Activated CD8-positive, alpha-beta memory T cell treated with anti-CD3 and anti-CD28 coated beads for 1 hour (primary cell): ENCODE data around the gene ROBO1.

Experiments
- DNase-seq, 2 donors: peaks; one replicate each; pipeline ENCODE4 v3.0.0-alpha.2; 2020; ENCODE audit warnings: low read depth in 1 of 2; ENCODE audit errors: extremely low read depth in 1 of 2

ROBO1 gene

DNA sequence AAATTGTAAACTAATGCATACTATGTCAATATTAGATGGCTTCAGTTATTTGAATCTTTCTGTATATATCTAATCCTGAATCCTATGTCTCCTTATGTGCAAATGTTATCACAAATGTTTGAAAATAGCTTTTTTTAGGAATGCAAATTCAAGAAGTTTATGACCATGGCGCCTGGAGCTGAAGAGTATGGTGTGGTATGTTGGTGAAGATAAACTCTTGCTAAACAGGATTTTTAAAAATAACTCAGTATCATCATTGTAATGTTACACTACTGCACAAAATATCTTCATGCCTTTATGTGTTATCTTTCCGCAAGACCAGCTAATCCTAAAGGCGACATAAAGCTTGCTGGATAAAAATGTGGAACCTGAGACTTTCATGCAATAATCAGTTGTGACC, 382.6 kb downstream of the ROBO1 start:
- no peak for DNase-seq

DNA sequence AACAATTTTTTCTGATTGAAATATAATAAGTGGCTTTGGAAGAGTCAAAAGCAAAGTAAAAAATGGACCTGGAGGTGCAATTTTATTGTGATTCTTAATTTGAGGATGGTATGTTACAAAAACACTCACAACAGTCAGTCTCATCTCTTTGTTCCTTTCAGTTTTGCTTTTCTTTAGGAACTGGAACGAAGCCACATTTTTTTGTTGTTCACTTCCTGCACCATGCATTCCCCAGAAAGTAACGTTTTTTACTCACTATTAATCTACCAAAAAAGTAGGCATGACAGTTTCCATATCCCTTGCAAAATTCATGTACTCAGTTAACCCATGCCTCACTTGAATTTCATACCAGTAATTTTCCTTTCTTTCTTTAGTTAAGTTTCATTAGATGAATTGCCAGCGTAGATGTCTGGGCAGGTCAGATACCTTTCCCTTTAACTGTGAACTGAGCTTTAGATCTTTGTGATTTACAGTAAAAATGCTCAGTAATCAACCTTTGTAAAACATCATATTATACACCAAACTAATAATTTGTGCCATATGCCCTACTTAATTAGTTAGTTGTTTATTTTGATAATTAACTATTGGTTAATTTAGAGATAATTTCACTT, 384.3 kb downstream of the ROBO1 start:
- no peak for DNase-seq

DNA sequence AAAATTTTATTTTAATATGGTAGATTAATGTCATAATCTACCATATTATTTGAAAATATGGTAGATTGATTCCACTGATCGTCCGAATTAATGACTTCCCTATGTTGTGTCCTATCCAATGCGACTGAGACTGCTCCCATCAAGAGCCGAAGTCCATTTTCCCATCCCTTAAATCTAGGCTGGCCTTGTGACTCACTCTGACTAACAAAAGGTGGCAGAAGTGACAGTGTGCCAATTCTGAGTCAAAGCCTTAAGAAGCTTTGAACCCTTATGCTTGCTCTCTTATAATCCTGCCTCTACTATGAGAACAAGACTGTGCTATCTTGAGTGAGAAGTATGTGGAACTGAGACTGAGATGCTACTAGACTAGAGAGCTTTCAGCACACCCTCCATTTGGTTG, 387.2 kb downstream of the ROBO1 start:
- no peak for DNase-seq

DNA sequence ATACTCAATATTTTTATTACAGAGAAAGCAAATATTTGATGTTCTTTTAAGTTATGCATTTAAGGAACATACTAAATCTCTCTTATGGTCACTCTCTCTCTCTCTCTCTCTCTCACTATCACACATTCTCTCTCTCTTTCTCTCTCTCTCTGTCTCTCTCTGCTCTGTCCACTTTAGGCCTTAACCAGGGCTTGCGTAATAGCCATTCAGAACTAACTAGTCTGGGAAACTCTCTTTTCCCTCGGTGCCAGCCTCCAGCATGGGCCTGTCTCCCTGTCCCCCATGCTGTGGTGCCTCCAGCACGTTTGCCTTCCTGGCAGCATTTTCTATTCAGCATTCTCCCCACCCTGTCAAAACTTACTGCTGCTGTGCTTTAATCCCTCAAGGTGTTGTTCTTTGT, 389.7 kb downstream of the ROBO1 start:
- DNase-seq = no peak

DNA sequence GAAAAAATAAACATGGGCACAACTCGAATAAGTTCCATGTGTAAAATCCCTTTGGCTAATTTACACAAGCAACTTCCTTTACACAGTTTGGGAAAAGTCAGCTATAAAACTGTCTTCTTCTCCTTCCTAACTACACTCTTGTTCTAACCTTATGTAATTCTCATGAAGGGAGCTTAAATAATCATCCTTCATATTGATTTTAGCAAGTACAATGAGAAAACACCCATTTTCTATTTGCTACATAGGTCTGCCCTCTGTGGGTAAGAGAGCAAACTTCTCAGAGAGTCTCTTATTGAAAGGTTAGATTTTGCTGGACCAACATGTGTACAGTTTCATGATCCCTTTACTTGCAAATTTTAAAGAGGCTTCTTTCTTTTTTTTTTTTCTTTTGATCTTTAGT, 398.5 kb downstream of the ROBO1 start:
- DNase-seq = no peak

DNA sequence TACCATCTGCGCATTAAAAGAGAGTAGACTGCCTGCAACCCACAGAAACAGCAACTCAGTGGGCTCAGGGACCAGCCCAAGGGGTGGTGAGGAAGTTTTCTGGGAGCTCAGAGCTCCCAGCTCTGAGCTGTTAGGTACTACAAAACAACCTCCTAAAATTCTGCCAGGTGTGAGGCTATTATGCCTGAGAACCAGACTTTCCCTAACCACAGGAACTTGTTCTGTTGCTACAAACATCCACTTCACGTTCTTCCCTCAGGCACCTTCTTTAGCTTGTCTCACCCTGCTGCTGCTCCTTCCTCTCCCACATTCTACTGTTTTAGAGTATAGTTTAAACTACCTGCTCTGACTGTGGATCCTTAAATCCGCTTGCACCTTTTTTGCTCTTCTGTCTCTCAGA, 399.4 kb downstream of the ROBO1 start:
- no peak for DNase-seq

DNA sequence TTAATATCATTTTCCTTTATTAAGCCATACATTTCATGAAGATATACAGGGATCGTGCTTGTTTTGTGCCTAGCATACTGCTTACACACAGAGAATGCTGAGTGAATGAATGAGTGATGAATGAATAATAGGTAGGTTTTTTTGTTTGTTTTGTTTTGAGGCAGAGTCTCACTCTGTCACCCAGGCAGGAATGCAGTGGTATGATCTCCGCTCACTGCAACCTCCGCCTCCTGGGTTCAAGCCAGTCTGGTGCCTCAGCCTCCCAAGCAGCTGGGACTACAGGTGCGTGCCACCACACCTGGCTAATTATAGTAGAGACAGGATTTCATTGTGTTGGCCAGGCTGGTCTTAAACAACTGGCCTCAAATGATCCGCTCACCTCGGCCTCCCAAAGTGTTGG, 400.0 kb downstream of the ROBO1 start:
- no peak for DNase-seq

DNA sequence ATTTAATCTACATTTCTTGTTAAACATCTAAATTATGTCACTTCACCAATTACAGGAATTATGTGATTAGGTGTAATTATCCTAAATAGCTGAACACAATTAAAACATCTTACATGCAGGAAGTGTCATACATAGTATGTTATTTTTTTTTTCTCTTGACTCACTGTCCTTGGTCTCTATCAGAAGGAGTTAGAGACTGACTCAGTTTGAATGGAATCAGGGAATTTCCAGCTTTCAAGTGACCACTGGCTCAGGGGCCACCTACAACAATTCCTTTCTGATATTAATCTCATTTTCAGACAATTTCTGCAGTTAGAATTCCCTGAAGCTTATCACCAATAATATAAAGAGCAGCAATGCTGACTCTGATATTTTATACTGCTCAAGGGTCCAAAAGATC, 400.7 kb downstream of the ROBO1 start:
- DNase-seq = no peak

DNA sequence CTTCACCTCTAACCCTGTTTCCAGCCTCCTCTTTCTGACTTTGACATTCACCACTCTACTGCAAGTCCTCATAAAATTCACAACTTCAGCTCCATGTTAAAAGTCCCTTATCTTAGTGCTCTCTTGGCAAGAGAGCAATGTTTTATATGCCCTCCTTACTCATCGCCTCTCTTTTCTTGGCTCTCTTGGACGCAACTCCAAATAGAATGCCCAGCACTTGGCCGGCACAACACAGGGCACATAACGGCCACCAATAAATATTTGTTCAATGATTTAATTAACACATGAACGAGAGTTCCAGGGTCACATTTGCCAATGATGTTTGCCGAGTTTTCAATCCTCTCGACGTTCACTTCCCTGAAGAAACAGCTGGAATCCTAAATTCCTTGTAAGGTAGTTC, 401.4 kb downstream of the ROBO1 start:
- DNase-seq = no peak

DNA sequence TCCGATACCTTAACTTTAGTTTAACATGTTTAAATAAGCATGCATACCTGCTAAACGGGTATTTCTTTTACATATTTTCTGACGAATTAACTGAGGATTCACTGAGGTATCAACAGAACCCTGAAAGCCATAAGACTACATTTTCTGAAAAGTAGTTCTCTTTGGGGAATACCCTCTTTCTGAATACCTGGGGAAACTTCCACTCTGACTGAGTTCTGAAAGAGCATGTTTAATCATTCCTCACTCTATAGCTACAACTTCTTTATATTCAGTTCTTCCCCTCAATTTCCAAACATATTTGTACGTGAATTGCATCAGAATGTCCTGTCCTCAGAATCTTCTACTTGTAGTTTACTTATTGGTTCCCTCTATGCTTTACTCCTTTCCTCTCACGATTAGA, 403.0 kb downstream of the ROBO1 start:
- DNase-seq = no peak

DNA sequence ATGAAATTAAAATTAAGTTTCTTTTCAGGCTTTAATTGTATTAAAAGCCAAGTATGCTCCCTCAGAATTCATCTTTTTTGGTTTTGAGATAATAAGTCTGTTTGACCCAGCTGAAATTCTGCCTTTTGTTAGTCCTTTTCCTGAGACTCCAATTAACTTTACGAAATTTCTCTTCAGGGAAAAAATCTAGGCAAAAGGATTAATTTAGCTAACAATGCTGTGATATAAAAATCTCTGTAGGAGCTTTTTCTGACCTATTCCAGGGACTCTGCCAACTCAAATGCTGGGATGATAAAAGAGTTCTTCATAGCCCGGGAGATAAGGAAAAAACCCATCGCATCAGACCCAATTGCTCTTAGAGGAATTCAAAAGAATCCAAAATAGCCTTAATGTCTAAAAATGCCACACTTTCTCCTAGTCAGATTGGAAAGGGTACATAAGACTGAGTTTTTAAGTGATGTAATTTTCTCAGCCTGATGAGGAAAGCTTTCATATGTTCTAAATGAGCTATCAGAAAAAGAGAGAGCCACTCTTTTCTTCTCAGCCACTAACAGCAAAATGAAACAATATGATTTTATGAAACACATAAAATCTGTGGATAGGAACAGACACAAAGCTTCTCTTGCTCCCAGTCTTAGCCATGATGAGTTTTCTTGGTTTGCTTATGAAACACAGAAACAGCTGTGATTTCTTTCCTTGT, 405.1 kb downstream of the ROBO1 start:
- DNase-seq = no peak

DNA sequence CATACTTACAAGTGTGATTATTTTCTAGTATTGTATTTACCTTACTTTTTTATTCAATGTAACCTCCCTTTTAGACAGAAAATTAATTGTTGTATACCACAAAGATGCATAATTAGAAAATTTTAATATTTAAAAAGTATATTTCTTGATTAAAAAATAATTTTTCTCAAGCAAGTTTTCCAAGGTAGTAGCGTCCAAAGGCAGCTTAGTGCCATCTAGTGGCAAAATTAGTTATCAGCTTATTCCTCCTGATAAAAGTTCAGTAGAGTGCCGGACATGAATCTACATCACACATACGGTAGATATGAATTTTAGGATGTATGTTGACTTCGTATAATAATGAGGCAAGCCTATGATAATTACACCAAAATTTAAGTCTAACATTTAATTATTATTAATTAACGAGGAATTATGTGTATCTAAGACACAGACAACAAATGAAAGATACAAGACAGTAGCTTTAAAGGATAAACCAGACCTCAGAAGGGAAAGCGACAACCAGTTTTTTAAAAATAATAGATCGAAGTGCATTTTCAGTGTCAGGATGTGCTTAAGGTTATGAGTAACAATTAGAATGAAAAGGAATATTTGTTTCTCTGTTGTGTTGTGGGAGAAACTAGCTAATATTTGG, 405.9 kb downstream of the ROBO1 start:
- no peak for DNase-seq

DNA sequence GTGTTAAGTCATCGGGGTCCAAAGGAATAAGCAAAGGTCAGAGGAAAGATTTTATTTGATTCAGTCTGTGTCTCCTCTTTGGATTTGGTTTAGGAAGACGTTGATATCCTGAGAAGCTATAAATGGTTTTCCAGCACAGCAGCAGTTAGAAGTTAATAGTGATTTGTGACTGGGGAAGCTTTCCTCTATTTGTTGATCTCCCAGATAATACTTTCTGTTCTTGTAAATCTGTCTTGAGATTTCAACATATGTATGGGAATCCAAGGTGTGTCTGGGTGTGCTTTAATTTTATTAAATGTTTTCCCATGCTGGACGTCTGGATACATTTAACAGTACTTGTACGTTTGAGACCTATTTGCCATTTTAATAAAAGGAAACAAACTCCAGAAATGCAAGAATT, 409.5 kb downstream of the ROBO1 start:
- DNase-seq = no peak

DNA sequence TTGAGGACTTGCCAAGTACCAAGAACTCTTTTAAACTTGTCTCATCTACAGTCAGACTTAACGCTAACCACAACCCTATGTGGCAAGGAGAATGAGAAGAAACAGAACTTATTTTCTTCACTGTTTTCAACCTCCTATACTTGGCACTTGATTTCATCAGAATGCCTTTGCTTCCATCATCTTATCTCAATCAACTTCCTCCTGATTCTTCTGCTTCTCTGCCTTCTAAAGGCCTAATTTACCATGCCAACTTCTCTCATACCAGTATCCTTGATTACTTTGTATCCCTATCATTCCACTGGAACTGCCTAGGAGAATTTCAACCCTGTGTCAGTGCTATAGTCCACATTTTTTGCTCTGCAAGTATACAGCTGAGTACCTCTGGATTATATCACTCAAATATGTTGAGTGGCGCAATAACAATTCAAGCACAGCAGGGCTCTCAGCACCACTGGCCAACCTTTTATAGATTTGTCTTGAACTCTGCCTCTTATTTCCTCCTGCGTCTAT, 413.6 kb downstream of the ROBO1 start:
- no peak for DNase-seq

DNA sequence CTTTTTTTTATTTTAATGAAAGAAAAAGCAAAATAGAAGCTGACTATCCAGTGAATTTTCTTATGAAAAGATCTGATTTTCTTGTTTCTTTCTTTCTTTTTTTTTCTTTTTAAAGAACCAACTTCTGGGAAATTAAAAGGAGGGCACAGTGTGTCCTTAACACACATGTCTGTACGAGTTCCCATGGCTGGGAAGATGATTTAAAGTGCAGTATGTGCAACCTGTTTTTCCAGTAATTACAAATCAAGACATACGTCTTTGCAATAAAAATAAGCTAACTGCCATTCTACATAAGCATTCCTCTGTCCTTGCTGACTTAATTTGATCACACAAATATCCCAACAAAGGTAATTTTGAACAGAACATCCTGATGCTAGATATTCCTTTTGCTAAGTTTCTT, 416.1 kb downstream of the ROBO1 start:
- no peak for DNase-seq

DNA sequence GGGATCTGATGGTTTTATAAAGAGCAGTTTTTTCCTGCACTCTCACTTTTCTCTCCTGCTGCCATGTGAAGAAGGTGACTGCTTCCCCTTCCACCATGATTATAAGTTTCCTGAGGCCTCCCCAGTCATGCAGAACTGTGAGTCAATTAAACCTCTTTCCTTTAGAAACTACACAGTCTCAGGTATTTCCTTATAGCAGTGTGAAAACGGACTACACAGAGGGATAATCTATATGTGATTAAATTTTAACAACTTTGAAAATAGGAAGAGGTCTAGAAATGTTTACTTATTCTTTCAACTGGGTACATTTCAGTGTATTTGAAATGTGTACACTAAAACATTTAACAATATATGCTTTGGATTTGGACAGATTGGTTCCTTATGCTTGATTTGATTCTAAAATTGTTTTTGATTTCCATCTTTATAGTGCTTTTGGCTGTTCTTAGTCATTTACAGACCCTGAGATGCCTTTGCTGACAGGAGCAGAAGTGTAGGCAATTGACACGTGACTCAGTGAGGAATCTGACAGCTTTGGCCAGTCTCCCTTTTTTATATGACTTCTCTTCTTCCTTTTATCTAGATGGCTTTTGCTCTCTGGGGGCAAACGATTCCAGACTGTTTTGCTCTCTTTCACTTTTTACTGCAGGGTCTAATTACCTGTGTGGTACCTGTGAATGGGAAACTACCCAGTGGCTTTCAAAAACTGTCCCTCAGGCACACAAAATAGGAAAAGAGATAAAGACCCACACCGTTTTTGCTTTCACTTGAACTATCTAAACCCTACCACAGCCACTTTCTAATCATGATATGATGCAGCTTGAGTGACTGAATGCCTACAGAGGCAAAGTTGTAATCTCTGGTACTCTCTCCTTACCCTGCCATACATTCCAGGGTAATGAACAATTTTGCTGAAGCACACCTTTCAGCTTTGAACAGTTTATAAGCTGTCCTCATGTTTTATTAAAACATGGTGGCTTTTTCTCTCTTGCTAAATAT, 422.6 kb downstream of the ROBO1 start:
- DNase-seq = no peak

DNA sequence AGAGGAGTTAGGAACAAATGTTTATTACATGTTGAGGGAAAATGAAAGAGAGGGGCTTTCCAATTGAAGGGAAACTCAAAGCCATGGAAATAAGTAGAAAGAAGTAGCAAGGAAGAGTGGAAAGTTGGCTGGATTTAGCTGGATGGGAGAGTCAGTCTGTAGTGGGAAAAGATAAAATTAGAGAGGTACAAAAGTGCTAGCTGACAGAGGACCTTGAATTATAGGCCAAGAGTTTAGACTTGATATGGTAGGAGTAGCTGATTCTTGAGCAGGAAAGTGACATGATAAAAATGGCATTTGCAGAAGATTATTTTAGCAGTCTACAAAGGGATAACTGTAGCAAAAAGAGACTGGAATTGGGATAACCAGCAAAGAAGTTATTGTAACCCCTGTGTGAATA, 425.8 kb downstream of the ROBO1 start:
- no peak for DNase-seq

DNA sequence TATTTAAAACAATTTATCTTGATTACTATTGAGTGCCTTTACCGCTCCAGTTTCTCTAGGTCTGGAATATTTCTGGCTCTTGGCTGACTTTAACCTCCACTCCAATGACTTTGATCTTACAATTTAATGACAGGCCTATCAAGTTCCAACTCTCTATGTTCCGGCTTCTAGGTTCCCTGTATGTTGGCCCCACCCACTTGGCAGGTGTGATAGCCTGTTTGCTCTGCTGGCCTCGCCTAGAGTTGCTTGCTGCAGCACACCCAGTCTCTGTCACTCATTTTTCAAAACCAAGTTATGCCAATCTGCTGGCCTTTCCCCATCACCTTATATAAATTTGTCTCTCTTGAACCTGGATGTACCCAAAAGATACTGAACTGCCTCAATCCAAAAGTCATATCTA, 428.0 kb downstream of the ROBO1 start:
- no peak for DNase-seq

DNA sequence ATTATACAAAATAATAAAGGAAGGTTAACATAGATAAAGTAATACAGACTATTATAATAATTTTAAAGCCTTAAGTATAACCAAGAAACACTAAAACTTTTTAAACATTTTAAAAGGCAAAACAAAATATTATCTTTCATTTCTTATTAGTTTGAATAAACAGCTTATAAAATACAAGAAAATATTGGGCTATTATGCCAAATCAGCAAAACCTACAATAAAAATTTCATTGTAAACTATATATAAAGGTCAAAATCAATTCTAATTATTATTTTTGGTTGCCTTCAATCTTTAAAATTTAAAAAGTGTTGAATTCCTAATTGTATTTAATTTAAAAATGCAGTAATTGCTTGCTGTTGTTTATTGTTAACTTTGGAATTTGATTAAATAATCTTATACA, 430.0 kb downstream of the ROBO1 start:
- no peak for DNase-seq

DNA sequence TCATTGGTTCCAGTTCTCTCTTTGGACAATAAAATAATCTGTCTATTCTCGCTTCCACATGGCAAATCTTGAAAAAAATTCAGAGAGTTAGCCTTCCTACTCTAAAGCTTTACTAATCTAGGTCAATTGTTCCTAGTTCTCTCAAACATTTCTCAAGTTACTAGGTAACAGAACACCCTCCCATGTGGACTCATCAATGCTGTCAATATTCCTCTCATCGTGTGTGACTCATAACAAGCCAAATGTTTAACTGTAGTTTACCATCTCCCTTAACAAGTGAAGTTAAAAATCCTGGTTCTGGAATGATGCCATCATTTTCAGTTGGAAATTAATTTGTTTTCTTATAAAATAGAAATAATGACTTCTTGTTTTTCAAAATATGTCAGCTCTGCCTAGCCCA, 438.6 kb downstream of the ROBO1 start:
- DNase-seq = no peak

DNA sequence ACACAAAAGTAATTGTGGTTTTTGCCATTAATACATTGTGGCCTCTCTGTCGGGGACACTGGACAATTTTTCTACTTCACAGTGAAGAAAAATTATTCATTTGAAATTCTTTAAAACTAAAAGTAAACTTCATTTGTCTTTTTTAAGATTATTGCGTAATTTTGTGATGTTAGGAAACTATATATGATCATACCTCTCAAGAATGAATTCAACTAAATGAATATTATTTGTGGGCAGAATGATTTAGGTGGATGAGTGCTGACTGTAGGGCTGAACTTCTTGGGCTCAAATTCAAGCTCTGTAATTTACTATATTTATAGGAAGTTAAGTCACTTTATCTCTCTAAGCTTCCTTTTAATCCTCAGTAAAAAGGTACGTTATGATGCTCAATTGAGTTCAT, 441.2 kb downstream of the ROBO1 start:
- no peak for DNase-seq
